H1 (cell line): Measurements from ENCODE around the gene PIK3R5. TPM values are rescaled to one million over a fixed set of nuclear protein-coding genes. Genes with fewer than 3 reads are reported as not detected.

Experiments
- CTCF ChIA-PET: fragments of 300-600 bp; sonication (Branson Sonifier 250); formaldehyde crosslinking; loops from one replicate; lab custom pipeline; 2021; ENCODE audit not compliant: partially characterized antibody; lab: Charles Lee
- POLR2A ChIA-PET: fragments of 300-600 bp; sonication (Branson Sonifier 250); formaldehyde crosslinking; loops from one replicate; lab custom pipeline; 2021; ENCODE audit warnings: inconsistent platforms; ENCODE audit not compliant: partially characterized antibody; lab: Charles Lee
- DNase-seq, 2 experiments: peaks; one replicate each; pipeline versions ENCODE4 v3.0.0 to v3.0.0-alpha.2; 2010 to 2022; ENCODE audit warnings: low spot score in 2 of 2, low read depth in 1 of 2, mixed read lengths in 1 of 2
- FAIRE-seq: peaks from 2 replicates; lab custom pipeline; 2011; peaks lifted over from hg19 to GRCh38; lab: Jason Lieb, UNC
- H2AFZ ChIP-seq: 2 replicates; pipeline ENCODE4 v1.8.1; 2012; ENCODE audit warnings: low read length, inconsistent platforms
- H2AK5ac ChIP-seq: 2 replicates; pipeline ENCODE4 v1.6.1; 2013; ENCODE audit warnings: low read depth, low read length
- H2BK120ac ChIP-seq: replicated peaks from 2 replicates; pipeline ENCODE3; 2013; ENCODE audit warnings: low read depth, low read length, inconsistent platforms
- H2BK12ac ChIP-seq: 2 replicates; pipeline ENCODE4 v1.6.1; 2013; ENCODE audit warnings: low read depth, low read length
- H2BK15ac ChIP-seq: 2 replicates; pipeline ENCODE4 v1.6.1; 2013; ENCODE audit warnings: low read length
- H2BK20ac ChIP-seq: 2 replicates; pipeline ENCODE4 v1.6.1; 2013; ENCODE audit warnings: low read length
- H2BK5ac ChIP-seq: 2 replicates; pipeline ENCODE4 v1.6.1; 2013; ENCODE audit warnings: low read depth, low read length
- H3K14ac ChIP-seq: 2 replicates; pipeline ENCODE4 v1.6.1; 2013; ENCODE audit warnings: inconsistent platforms; ENCODE audit not compliant: insufficient read length
- H3K18ac ChIP-seq: 2 replicates; pipeline ENCODE4 v1.6.1; 2013; ENCODE audit warnings: low read length; ENCODE audit errors: extremely low read depth
- H3K23ac ChIP-seq: 2 replicates; pipeline ENCODE4 v1.6.1; 2013; ENCODE audit warnings: inconsistent platforms; ENCODE audit not compliant: insufficient read length
- H3K23me2 ChIP-seq: 2 replicates; pipeline ENCODE4 v1.6.1; 2013; ENCODE audit warnings: low read depth, low read length
- H3K27ac ChIP-seq: 2 replicates; pipeline ENCODE4 v1.6.1; 2011; ENCODE audit warnings: low read depth, low read length, inconsistent platforms
- H3K27me3 ChIP-seq, 4 experiments: replicated peaks in 1 of 4; 1 replicate in 1 of 4; 2 replicates in 3 of 4; pipeline versions ENCODE4 v1.6.1 to v1.8.1; 2011 to 2013; ENCODE audit warnings: low read length in 3 of 4, mild to moderate bottlenecking in 3 of 4, inconsistent platforms in 2 of 4, mixed read lengths in 2 of 4, moderate library complexity in 1 of 4; ENCODE audit not compliant: control insufficient read depth in 3 of 4, insufficient read depth in 3 of 4; ENCODE audit errors: extremely low read depth in 1 of 4
- H3K36me3 ChIP-seq, 4 experiments: 2 replicates each; pipeline versions ENCODE4 v1.6.1 to v1.8.1; 2011 to 2013; ENCODE audit warnings: mild to moderate bottlenecking in 4 of 4, low read length in 3 of 4, moderate library complexity in 2 of 4, control low read depth in 1 of 4, inconsistent platforms in 1 of 4; ENCODE audit not compliant: insufficient read depth in 4 of 4, control insufficient read depth in 2 of 4
- H3K4ac ChIP-seq: replicated peaks from 2 replicates; pipeline ENCODE3; 2013; ENCODE audit warnings: low read length, low read depth, mixed read lengths, inconsistent platforms; ENCODE audit not compliant: insufficient read length
- H3K4me1 ChIP-seq, 4 experiments: replicated peaks in 1 of 4; 1 replicate in 1 of 4; 2 replicates in 3 of 4; pipeline versions ENCODE4 v1.6.1 to v1.8.1; 2011 to 2013; ENCODE audit warnings: low read length in 3 of 4, inconsistent platforms in 2 of 4, mixed read lengths in 1 of 4; ENCODE audit not compliant: insufficient read depth in 4 of 4, control insufficient read depth in 3 of 4
- H3K4me2 ChIP-seq, 2 experiments: 2 replicates each; pipeline versions ENCODE4 v1.6.1 to v1.8.1; 2011 to 2013; ENCODE audit warnings: low read depth in 2 of 2, low read length in 2 of 2, control low read depth in 1 of 2, inconsistent platforms in 1 of 2, mild to moderate bottlenecking in 1 of 2; ENCODE audit not compliant: insufficient read depth in 1 of 2
- H3K4me3 ChIP-seq, 4 experiments: fragments of 200-600, 300-600 bp in 1 of 4; sonication (generic), shearing (Covaris generic), sonication (Bioruptor Twin) in 1 of 4; 2 replicates each; pipeline versions ENCODE4 v1.5.1 to v1.8.1; 2011 to 2016; ENCODE audit warnings: low read length in 4 of 4, low read depth in 3 of 4, control low read depth in 2 of 4, inconsistent platforms in 2 of 4, mild to moderate bottlenecking in 2 of 4, mixed read lengths in 1 of 4, moderate library complexity in 1 of 4; ENCODE audit not compliant: insufficient read depth in 2 of 4; ENCODE audit errors: extremely low read depth in 1 of 4
- H3K56ac ChIP-seq: replicated peaks from 2 replicates; pipeline ENCODE3; 2013; ENCODE audit warnings: low read depth, mild to moderate bottlenecking, mixed read lengths, low read length, inconsistent platforms; ENCODE audit not compliant: insufficient read length
- H3K79me1 ChIP-seq: 2 replicates; pipeline ENCODE4 v1.6.1; 2013; ENCODE audit warnings: low read depth, low read length, control low read depth
- H3K79me2 ChIP-seq, 2 experiments: 2 replicates each; pipeline versions ENCODE4 v1.6.1 to v1.8.1; 2012 to 2013; ENCODE audit warnings: low read length in 2 of 2, mild to moderate bottlenecking in 2 of 2, inconsistent platforms in 1 of 2; ENCODE audit not compliant: insufficient read depth in 2 of 2, control insufficient read depth in 1 of 2
- H3K9ac ChIP-seq, 4 experiments: replicated peaks in 1 of 4; 1 replicate in 1 of 4; 2 replicates in 3 of 4; pipeline versions ENCODE4 v1.6.1 to v1.8.1; 2011 to 2013; ENCODE audit warnings: low read depth in 3 of 4, low read length in 3 of 4, control low read depth in 2 of 4, mild to moderate bottlenecking in 2 of 4, moderate library complexity in 2 of 4, inconsistent platforms in 1 of 4; ENCODE audit errors: extremely low read depth in 1 of 4
- H3K9me3 ChIP-seq, 2 experiments: 2 replicates each; pipeline versions ENCODE4 v1.6.1 to v1.8.1; 2012 to 2013; ENCODE audit warnings: mild to moderate bottlenecking in 2 of 2, moderate library complexity in 2 of 2, control low read depth in 1 of 2, inconsistent platforms in 1 of 2, low read depth in 1 of 2, low read length in 1 of 2, mixed read lengths in 1 of 2; ENCODE audit not compliant: insufficient read depth in 2 of 2
- H4K20me1 ChIP-seq, 2 experiments: replicated peaks in 1 of 2; 2 replicates each; pipeline versions ENCODE3 to v1.8.1; 2011 to 2013; ENCODE audit warnings: inconsistent platforms in 2 of 2, low read length in 2 of 2, mild to moderate bottlenecking in 1 of 2; ENCODE audit not compliant: insufficient read depth in 2 of 2, control insufficient read depth in 1 of 2
- H4K5ac ChIP-seq: 2 replicates; pipeline ENCODE4 v1.6.1; 2013; ENCODE audit warnings: low read length, low read depth, mixed read lengths, inconsistent platforms; ENCODE audit not compliant: insufficient read length
- H4K8ac ChIP-seq: 2 replicates; pipeline ENCODE4 v1.8.0; 2013; ENCODE audit warnings: mild to moderate bottlenecking, moderate library complexity, low read length, inconsistent platforms; ENCODE audit not compliant: insufficient read depth; ENCODE audit errors: extremely low read depth
- H4K91ac ChIP-seq: replicated peaks from 2 replicates; pipeline ENCODE3; 2013; ENCODE audit warnings: low read length, mixed read lengths, inconsistent platforms; ENCODE audit not compliant: insufficient read length
- ASH2L ChIP-seq: fragments of 200-600, 300-600 bp; sonication (generic); IDR thresholded peaks from one replicate; pipeline ENCODE4 v1.7.1; 2017; ENCODE audit warnings: low read length
- CTBP2 ChIP-seq: IDR thresholded peaks from 2 replicates; pipeline ENCODE4 v1.7.0; 2011; ENCODE audit warnings: borderline replicate concordance, mild to moderate bottlenecking, moderate library complexity, mixed read lengths, low read length; ENCODE audit not compliant: insufficient read depth, insufficient read length
- RXRA ChIP-seq: IDR thresholded peaks from 2 replicates; pipeline ENCODE4 v1.6.1; 2011; ENCODE audit warnings: low read depth, mild to moderate bottlenecking, low read length, moderate library complexity; ENCODE audit not compliant: insufficient read depth
- TBP ChIP-seq: IDR thresholded peaks from 2 replicates; pipeline ENCODE4 v1.6.1; 2011; ENCODE audit warnings: low read depth, low read length, improper control_type of control experiment
- WGBS, 2 experiments: shearing (Covaris generic) in 1 of 2; methylation state at CpG; one replicate each; pipeline versions ENCODE4 v1.1.6 to v1.1.7; 2013 to 2015; ENCODE audit warnings: low lambda C conversion rate in 2 of 2, mixed read lengths in 2 of 2, inconsistent platforms in 1 of 2, low coverage in 1 of 2, missing lambda C conversion rate in 1 of 2; ENCODE audit not compliant: insufficient replicate concordance in 2 of 2, insufficient coverage in 1 of 2, insufficient read length in 1 of 2; ENCODE audit errors: extremely low coverage in 1 of 2, missing lambda C conversion rate in 1 of 2; 5-methylcytosine and 5-hydroxymethylcytosine counted together
- polyA plus RNA-seq, 7 experiments: library from polyadenylated mRNA; depleted of rRNA in 3 of 7; stranded (reverse) in 5 of 7; unstranded in 2 of 7; fragments of >200 nt in 5 of 7; fragments of 200-250 nt in 2 of 7; gene quantifications; 1 replicate in 5 of 7; 2 replicates in 1 of 7; 4 replicates in 1 of 7; pipeline versions ENCODE4 v1.2.1 to v1.2.3, GENCODE V29; 2011 to 2013; ENCODE audit warnings: missing spikeins in 2 of 7, mixed read lengths in 2 of 7
- total RNA-seq: library from RNA; stranded (reverse); fragmentation: NEBNext Ultra II Directional; extraction: Animal tissue kit (Norgen Biotek cat#: 25700); gene quantifications from 2 replicates; pipeline ENCODE4 v1.2.1, GENCODE V29; 2021

PIK3R5 gene
- total and polyA plus RNA-seq, 2 of the 8 experiments (the other 6 are each of a cell fraction or from before 2014, with no cell fraction given): 2.7 to 4.3 TPM

DNA sequence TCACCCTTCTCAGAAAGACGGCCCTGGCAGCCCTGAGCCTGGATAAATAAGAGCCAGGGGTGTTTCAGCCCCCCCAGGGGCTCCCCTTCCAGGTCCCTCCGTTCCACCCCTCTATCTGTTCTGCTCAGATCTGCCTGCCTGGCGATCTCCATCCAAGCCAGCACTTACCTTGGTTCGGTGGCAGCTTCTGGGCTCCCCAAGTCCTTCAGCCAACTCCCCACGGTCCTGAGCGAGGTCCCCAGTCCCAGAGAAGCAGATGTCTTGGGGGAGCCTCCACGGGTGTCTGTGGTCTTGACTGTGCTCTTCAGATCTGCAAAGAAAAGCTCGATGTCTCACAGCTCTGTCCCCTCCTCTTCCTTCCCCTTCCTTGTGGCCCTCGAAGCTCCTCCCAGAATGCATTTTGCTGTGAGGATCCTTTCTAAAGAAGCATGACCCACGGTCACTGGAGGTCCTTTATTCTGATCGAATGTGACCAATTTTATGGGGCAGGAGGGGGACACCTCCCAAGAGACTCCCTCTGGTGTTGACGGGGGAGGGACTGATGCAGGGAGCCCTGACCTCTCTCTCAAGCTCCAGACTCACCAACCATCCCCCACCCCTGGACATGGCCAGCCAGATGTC lies 98.0 kb downstream of the PIK3R5 start, which contains the start of gene PIK3R6:
Gene PIK3R6, minus strand, starts transcription at position 314 of the 621 bp plus-strand sequence. CDS start 17,880 bp downstream, outside the sequence.
- Histone ChIP-seq H2BK120ac (no peak within 1 kb of the TSS), H3K18ac (no peak within 1 kb of the TSS), H3K56ac (no peak within 1 kb of the TSS), H3K27me3 (peaks cover 0 to 2% (median 0%) of the 10 kb centered on the region in 4 experiments; a peak in 2 of 7 replicates), H4K5ac (no peak within 1 kb of the TSS), H4K8ac (no peak within 1 kb of the TSS), H4K91ac (no peak within 1 kb of the TSS), H2BK20ac (no peak within 1 kb of the TSS), H3K36me3 (no peaks in the 10 kb centered on the region), H2BK12ac (0 out of 2 replicates have a peak within 1 kb of the TSS, but pooled peaks have one; percentile 9), H2AFZ (no peak within 1 kb of the TSS), H3K9ac (no peak within 1 kb of the TSS), H3K23me2 (no peaks in the 10 kb centered on the region), H2BK5ac (no peak within 1 kb of the TSS), H3K4ac (no peak within 1 kb of the TSS), H2AK5ac (no peak within 1 kb of the TSS), H3K4me1 (no peaks in the 10 kb centered on the region; a peak in 2 of 7 replicates), H3K4me2 (no peak within 1 kb of the TSS), H3K27ac (no peak within 1 kb of the TSS), H3K23ac (no peak within 1 kb of the TSS), H3K14ac (no peak within 1 kb of the TSS), H3K79me1 (no peaks in the 10 kb centered on the region), H2BK15ac (no peak within 1 kb of the TSS; the same call in 1 of the 2 replicates), H3K9me3 (no peaks in the 10 kb centered on the region), H3K79me2 (no peaks in the 10 kb centered on the region), H3K4me3 (no peak within 1 kb of the TSS), H4K20me1 (no peaks in the 10 kb centered on the region)
- ChIA-PET CTCF (interaction anchor here (0.7 to 0.8 kb wide), 2 partner anchors 9 to 35 kb away, joined by 3 read pairs; no protein-coding TSS in a partner anchor), POLR2A (no interaction called here)
- no peak for DNase-seq
- WGBS, 2 experiments: 91% methylated on average over 12 of the region's 12 CpGs; no CpG with 5 or more reads in 1 of the 2 experiments
- FAIRE-seq: no peak
- TF ChIP-seq CTBP2: no peak
- TF ChIP-seq ASH2L: no peak
- TF ChIP-seq TBP: no peak
- no peak for TF ChIP-seq RXRA
